ENCODE results near the gene ZNF223.
A peak's percentile ranks its signal among the peaks of the same experiment; 100 is the strongest.

Gene ZNF223

DNA sequence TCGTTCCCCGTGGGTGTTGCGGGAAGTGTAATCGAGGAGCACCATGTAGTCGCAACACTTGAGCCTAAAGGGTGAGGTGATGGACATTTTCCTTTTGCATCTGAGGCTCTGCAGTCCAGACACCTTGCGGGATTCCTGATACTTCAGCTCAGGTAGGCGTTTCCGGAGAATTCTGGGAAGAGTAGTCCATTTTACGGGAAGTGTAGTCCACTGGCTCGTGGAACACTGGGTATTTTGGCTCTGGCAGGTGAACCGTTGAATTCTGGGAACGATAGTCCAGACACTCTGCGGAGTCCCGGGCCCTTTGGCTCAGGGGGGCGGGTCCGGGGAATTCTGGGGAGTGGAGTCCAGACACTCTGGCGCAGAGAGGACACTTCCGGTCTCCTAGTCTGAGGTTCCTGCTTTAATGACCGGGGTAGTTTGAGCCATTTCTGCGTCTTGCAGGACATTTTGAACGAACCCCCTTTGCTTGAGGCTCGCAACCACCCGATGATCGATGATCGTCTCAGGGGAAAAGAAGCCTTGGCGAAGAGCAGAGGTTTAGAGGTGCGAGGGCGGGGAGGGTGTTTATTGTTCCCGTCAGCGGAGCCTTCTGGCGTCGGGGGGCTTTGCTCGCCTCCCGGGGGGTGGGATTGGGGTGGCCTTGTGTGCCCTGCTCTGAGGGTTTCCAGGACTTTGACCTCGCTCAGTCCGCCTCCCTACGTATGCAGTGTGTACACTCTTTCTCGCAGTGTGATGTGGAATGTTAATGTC lies at the start of gene ZNF223:
Gene ZNF223, plus strand, starts transcription at position 387 of the 753 bp plus-strand sequence. CDS start 3,141 bp downstream, outside the sequence.
- Mint-ChIP-seq H3K9me3 (peaks cover 68% of the 10 kb centered on the region), H3K27ac (peak within 1 kb of the TSS; percentile 90), H3K4me3 (peak within 1 kb of the TSS; percentile 88), H3K4me1 (ENCODE audit: low read depth) (peaks cover 21% of the 10 kb centered on the region), H3K27me3 (peaks cover 18% of the 10 kb centered on the region), H3K36me3 (ENCODE audit: low read depth) (peaks cover 59% of the 10 kb centered on the region)
- intact Hi-C loops (cut with micrococcal nuclease), result loop anchor here (1.0 to 5.0 kb wide), 2 partner anchors 20 to 40 kb away; partner anchors contain the start of genes ZNF224 and ZNF284

DNA sequence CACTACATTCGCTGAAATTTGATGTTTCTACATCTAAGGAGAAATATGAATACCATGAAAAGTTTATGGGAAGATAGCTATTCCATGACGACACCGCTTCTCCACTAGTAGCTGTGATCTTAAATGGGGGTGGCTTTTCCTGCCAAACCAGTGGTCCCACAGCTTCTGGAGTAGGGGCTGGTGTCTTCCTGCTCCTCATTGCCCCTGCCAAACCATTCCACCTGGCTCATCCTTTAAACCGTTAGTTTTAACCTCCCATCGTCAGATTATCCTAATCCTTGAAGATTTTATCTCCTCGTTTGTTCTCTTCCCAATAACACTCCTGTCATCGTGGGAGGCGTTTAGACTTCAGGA lies 49.6 kb upstream of the ZNF223 start:
- Mint-ChIP-seq H3K27ac (peak overlapping the region; percentile 94), H3K4me1 (ENCODE audit: low read depth) (peaks cover 31% of the 10 kb centered on the region), H3K4me3 (peak overlapping the region; percentile 97), H3K36me3 (ENCODE audit: low read depth) (peaks cover 30% of the 10 kb centered on the region), H3K27me3 (peaks cover 2% of the 10 kb centered on the region), H3K9me3 (peaks cover 43% of the 10 kb centered on the region)
- intact Hi-C loops (cut with micrococcal nuclease), result loop anchor here (1.0 to 5.0 kb wide), 7 partner anchors 18 to 303 kb away; partner anchors contain the start of genes ZNF155, ZNF221, ZNF222 and ZNF224

DNA sequence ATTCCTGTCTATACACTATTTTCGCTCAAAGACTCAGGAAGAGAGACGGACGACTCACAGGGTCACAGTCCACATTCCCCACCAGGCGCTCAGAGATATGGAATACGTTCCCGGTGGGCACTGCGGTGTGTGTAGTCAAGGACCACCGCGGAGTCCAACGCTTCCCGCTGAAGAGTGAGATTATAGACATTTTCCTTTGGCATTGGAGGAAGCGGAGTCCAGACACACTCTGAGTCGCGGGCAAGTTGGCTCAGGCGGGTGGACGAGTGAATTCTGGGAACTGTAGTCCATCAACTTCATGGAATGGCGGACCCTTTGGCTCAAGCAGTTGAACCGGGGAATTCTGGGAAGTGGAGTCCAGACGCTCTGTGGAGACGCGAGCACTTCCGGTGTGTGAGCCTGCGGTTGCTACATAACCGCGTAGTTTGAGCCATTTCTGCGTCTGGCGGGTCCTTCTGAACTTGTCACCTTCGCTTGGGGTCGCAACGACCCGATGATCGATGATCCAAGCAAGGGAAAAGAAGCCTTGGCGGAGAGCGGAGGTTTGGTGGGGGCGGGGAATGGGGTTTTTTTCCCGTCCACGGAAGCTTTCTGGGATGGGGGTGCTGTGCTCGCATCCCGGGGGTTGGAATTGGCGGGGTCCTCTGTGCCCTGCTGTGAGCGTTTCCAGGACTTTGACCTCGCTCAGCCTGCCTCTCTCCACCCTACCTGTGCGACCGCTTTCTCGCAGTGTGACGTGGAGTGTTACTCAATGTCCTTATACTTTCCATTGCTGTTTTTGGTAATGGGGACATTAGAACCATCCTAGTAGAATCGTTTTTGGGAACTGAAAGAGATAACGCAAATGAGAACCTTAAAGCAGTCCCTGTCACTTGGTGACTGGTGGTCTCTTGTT lies 49.0 kb upstream of the ZNF223 start, which contains the start of gene ZNF230:
Gene ZNF230, plus strand, starts transcription at position 392 of the 895 bp plus-strand sequence. CDS start 4,122 bp downstream, outside the sequence.
- H3K36me3 Mint-ChIP-seq (ENCODE audit: low read depth), result peaks cover 32% of the 10 kb centered on the region
- H3K9me3 Mint-ChIP-seq, result peaks cover 43% of the 10 kb centered on the region
- H3K27ac Mint-ChIP-seq, result peak within 1 kb of the TSS; percentile 94
- intact Hi-C loops (cut with micrococcal nuclease), result loop anchor here (1.0 to 5.0 kb wide), 7 partner anchors 19 to 302 kb away; partner anchors contain the start of genes ZNF155, ZNF221, ZNF222 and ZNF224
- H3K4me3 Mint-ChIP-seq, result peak within 1 kb of the TSS; percentile 97
- peaks cover 2% of the 10 kb centered on the region for H3K27me3 Mint-ChIP-seq
- peaks cover 31% of the 10 kb centered on the region for H3K4me1 Mint-ChIP-seq (ENCODE audit: low read depth)

DNA sequence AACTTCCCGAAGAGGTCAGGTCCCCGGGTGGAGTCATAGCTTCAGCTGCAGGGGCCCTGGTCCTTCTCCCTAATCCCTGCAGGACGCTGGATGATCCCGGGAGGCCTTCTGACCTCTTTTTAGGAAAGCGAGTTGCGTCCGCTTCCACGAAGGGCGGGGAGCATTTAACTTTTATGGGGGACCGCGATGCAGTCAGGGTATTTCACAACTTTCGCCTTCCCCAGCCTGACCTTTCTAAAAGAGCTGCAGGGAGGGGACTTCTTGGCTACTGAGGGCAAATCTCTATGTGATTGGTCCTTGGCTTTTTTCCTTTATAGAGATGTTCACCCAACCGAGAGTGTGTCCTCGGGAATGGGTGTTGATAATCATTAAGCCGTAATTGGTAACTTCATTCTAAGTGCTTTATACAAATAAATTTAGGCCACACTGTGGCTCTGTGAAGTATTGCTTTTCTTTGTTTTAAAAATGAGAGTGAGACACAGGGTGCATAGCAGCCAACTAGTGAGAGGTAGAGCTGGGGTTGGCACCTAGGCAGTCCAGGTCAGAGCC lies 48.3 kb upstream of the ZNF223 start:
- intact Hi-C loops (cut with micrococcal nuclease), result loop anchor here (2.0 to 5.0 kb wide), 4 partner anchors 53 to 301 kb away; partner anchors contain the start of genes ZNF221, ZNF224, ZNF227 and ZNF235
- H3K9me3 Mint-ChIP-seq, result peaks cover 43% of the 10 kb centered on the region
- H3K27me3 Mint-ChIP-seq, result peaks cover under 1% of the 10 kb centered on the region
- peak overlapping the region; percentile 97 for H3K4me3 Mint-ChIP-seq
- peak overlapping the region; percentile 94 for H3K27ac Mint-ChIP-seq
- peaks cover 35% of the 10 kb centered on the region for H3K36me3 Mint-ChIP-seq (ENCODE audit: low read depth)
- peaks cover 31% of the 10 kb centered on the region for H3K4me1 Mint-ChIP-seq (ENCODE audit: low read depth)

DNA sequence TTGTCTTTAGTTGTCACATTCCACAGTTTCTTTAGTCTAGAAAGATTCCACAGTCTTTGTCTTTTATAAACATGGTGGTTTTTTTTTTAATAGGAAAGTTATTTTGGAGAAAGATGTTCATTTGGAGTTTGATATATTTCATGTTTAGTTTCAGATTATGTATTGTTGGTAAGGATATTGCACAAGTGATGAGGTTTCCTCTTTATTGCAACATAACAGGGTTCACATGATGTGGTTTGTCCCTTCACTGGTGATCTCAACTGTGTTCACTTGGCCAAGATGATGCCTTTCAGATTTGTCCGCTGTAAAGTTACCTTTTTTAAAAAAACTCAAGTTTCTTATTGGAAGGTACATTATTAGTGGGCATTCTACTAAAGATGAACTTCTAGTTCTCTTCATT lies 45.9 kb upstream of the ZNF223 start:
- Mint-ChIP-seq H3K4me3 (no peak overlapping the region), H3K9me3 (peaks cover 52% of the 10 kb centered on the region), H3K27ac (no peak overlapping the region), H3K36me3 (ENCODE audit: low read depth) (peaks cover 60% of the 10 kb centered on the region), H3K27me3 (no peaks in the 10 kb centered on the region), H3K4me1 (ENCODE audit: low read depth) (peaks cover 31% of the 10 kb centered on the region)
- intact Hi-C loops (cut with micrococcal nuclease), result no loop called here

DNA sequence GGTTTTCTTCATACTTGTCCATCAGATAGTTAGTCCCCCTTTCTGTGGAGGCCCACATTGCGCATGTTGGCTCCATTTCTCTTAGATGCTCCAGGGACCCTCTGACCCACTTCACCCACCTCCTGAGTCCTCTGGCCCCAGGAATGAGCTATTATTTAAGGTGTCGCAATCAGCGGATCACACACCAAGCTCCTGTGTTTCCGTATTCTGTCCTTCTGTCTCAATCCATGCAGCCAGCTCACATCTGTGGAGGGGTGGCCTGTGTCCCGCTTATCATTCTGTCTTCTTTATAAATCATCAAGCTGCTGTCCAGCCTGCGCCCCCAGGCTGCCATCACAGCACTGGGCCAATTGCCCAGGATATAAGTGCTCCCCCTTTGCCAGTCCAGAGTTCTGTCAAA lies 44.4 kb upstream of the ZNF223 start:
- intact Hi-C loops (cut with micrococcal nuclease), result no loop called here
- H3K27me3 Mint-ChIP-seq, result no peaks in the 10 kb centered on the region
- H3K9me3 Mint-ChIP-seq, result peaks cover 65% of the 10 kb centered on the region
- H3K36me3 Mint-ChIP-seq (ENCODE audit: low read depth), result peaks cover 68% of the 10 kb centered on the region
- peaks cover 24% of the 10 kb centered on the region for H3K4me1 Mint-ChIP-seq (ENCODE audit: low read depth)
- H3K27ac Mint-ChIP-seq, result no peak overlapping the region
- H3K4me3 Mint-ChIP-seq, result no peak overlapping the region

DNA sequence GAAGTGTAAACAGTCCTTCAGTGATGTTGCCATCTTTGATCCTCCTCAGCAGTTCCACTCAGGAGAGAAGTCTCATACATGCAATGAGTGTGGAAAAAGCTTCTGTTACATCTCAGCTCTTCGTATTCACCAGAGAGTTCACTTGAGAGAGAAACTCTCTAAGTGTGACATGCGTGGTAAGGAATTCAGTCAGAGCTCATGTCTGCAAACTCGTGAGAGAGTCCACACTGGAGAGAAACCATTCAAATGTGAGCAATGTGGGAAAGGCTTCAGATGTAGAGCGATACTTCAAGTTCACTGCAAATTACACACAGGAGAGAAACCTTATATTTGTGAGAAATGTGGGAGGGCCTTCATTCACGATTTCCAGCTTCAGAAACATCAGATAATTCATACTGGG lies 41.4 kb upstream of the ZNF223 start:
- no peaks in the 10 kb centered on the region for H3K27me3 Mint-ChIP-seq
- peaks cover 95% of the 10 kb centered on the region for H3K9me3 Mint-ChIP-seq
- H3K4me3 Mint-ChIP-seq, result no peak overlapping the region
- H3K36me3 Mint-ChIP-seq (ENCODE audit: low read depth), result peaks cover 60% of the 10 kb centered on the region
- H3K4me1 Mint-ChIP-seq (ENCODE audit: low read depth), result peaks cover 12% of the 10 kb centered on the region
- intact Hi-C loops (cut with micrococcal nuclease), result no loop called here
- H3K27ac Mint-ChIP-seq, result no peak overlapping the region

DNA sequence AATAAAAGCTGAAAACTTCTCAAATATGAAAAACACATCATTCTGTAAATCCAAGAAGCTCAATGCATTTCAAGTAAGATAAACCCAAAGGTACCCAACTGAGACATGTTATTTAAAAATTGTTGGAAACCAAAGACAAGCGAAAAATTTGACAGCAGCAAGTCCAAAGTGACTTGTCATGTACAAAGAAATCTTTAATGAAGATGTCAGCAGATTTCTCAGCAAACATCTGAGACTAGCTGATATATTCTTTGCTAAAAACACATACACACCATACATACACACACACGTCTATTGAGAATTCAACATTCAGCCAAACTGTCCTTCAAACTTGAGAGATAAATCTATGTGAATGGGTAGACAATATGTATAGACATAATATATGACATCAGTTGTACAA lies 32.3 kb upstream of the ZNF223 start:
- intact Hi-C loops (cut with micrococcal nuclease), result no loop called here
- Mint-ChIP-seq H3K4me3 (no peak overlapping the region), H3K27ac (no peak overlapping the region), H3K27me3 (peaks cover 2% of the 10 kb centered on the region), H3K36me3 (ENCODE audit: low read depth) (peaks cover 1% of the 10 kb centered on the region), H3K4me1 (ENCODE audit: low read depth) (peaks cover under 1% of the 10 kb centered on the region), H3K9me3 (peaks cover 91% of the 10 kb centered on the region)

DNA sequence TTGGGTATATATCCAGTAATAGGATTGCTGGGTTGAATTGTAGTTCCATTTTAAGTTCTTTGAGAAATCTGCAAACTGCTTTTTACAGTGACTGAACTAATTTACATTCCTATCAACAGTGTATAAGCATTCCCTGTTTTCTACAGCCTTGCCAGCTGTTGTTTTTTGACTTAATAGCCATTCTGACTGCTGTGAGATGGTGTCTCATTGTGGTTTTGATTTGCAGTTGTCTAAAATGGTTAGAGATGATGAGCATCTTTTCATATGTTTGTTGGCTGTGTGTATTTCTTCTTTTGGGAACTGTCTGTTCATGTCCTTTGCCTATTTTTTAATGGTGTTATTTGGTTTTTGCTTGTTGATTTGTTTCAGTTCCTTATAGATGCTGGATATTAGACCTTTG lies 30.6 kb upstream of the ZNF223 start:
- no peak overlapping the region for H3K27ac Mint-ChIP-seq
- peaks cover 2% of the 10 kb centered on the region for H3K27me3 Mint-ChIP-seq
- H3K4me3 Mint-ChIP-seq, result no peak overlapping the region
- H3K36me3 Mint-ChIP-seq (ENCODE audit: low read depth), result peaks cover 16% of the 10 kb centered on the region
- H3K9me3 Mint-ChIP-seq, result peaks cover 79% of the 10 kb centered on the region
- peaks cover 18% of the 10 kb centered on the region for H3K4me1 Mint-ChIP-seq (ENCODE audit: low read depth)
- intact Hi-C loops (cut with micrococcal nuclease), result no loop called here

DNA sequence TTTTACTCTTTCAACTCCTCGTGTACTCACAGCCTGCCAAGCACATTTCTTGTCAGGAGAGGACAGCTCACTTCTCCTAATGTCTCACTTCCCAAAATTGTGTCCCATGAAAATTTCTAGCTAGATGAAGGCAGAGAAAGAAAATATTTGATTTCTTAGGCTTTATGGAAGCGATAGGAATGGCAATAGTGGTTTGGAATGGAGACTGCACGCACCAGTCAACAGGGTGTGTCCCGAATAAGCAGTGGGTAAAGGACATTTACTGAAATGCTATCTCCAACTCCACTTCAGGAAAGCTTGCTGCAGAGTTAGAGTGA lies 27.0 kb upstream of the ZNF223 start:
- Mint-ChIP-seq H3K27me3 (peaks cover 2% of the 10 kb centered on the region), H3K36me3 (ENCODE audit: low read depth) (peaks cover 50% of the 10 kb centered on the region), H3K4me1 (ENCODE audit: low read depth) (peaks cover 20% of the 10 kb centered on the region), H3K4me3 (peak overlapping the region; percentile 99), H3K27ac (peak overlapping the region; percentile 96), H3K9me3 (peaks cover 70% of the 10 kb centered on the region)
- intact Hi-C loops (cut with micrococcal nuclease), result loop anchor here (1.0 kb wide), 2 partner anchors 23 to 47 kb away; partner anchors contain the start of genes ZNF230 and ZNF284

DNA sequence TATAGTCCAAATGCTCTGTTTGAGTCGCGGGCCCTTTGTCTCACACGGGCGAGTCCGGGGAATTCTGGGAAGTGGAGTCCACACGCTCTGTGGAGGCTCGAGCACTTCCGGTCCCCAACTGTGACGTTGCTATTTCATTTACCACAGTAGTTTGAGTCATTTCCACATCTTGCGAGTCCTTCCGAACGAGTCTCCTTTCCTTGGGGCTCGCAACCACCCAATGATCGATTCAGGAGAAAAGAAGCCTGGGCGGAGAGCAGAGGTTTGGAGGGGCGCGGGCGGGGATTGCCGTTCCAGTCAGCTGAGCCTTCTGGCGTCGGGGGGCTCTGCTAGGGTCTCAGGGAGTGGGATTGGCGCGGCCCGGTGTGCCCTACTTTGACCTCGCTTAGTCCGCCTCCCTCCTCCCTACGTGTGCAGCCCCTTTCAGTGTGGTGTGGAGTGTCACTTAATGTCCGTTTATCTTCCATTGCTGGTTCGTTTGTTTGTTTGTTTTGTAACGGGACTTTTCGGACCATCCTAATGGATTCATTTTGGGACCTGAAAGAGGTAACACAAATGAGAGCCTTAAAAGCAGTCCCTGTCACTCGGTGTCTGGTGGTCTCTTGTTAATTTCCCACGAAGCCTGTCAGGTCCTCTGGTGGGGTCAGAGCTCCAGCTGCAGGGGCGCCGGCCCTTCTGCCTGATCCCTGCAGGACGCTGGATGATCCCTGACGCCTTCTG lies 26.5 kb upstream of the ZNF223 start, which contains the start of gene ZNF222:
Gene ZNF222, plus strand, starts transcription at position 163 of the 720 bp plus-strand sequence. Its CDS starts 58 bp downstream, at position 221.
- peak within 1 kb of the TSS; percentile 96 for H3K27ac Mint-ChIP-seq
- peaks cover 70% of the 10 kb centered on the region for H3K9me3 Mint-ChIP-seq
- intact Hi-C loops (cut with micrococcal nuclease), result loop anchor here (1.0 kb wide), 2 partner anchors 23 to 47 kb away; partner anchors contain the start of genes ZNF230 and ZNF284
- peaks cover 20% of the 10 kb centered on the region for H3K4me1 Mint-ChIP-seq (ENCODE audit: low read depth)
- H3K27me3 Mint-ChIP-seq, result peaks cover 2% of the 10 kb centered on the region
- H3K36me3 Mint-ChIP-seq (ENCODE audit: low read depth), result peaks cover 56% of the 10 kb centered on the region
- H3K4me3 Mint-ChIP-seq, result peak within 1 kb of the TSS; percentile 99

DNA sequence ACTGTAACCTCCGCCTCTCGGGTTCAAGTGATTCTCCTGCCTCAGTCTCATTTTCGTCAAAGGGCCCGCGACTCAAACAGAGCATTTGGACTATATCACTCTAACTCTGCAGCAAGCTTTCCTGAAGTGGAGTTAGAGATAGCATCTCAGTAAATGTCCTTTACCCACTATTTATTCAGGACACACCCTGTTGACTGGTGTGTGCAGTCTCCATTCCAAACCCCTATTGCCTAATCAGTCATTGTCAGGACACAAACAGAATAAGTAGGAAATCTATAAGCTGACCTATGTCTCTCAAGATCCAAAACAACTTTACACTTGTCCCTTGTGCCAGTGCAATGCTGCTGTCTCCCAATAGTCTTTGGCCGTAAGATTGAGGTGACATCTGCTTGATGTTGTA lies 25.2 kb upstream of the ZNF223 start:
- Mint-ChIP-seq H3K27ac (no peak overlapping the region), H3K9me3 (peaks cover 70% of the 10 kb centered on the region), H3K4me1 (ENCODE audit: low read depth) (peaks cover 20% of the 10 kb centered on the region), H3K36me3 (ENCODE audit: low read depth) (peaks cover 68% of the 10 kb centered on the region), H3K4me3 (no peak overlapping the region), H3K27me3 (peaks cover 2% of the 10 kb centered on the region)
- intact Hi-C loops (cut with micrococcal nuclease), result no loop called here
